H9 (cell line): ENCODE data around the gene AFMID. TPM values are rescaled to one million over a fixed set of nuclear protein-coding genes. Genes with fewer than 3 reads are reported as not detected.
A peak's percentile ranks its signal among the peaks of the same experiment; 100 is the strongest.

Experiments
- DNase-seq: peaks from one replicate; pipeline ENCODE4 v3.0.0-alpha.2; 2017
- H2AFZ ChIP-seq: one replicate; pipeline ENCODE4 v1.6.1; 2013; ENCODE audit warnings: mild to moderate bottlenecking, low read length, control low read depth, moderate library complexity
- H2AK5ac ChIP-seq: 2 replicates; pipeline ENCODE4 v1.6.1; 2013; ENCODE audit warnings: low read length, control low read depth, mixed read lengths; ENCODE audit not compliant: insufficient read length
- H2BK120ac ChIP-seq: one replicate; pipeline ENCODE4 v1.6.1; 2013; ENCODE audit warnings: low read depth, mild to moderate bottlenecking, low read length, control low read depth, inconsistent platforms; ENCODE audit not compliant: poor library complexity, severe bottlenecking
- H2BK12ac ChIP-seq: 2 replicates; pipeline ENCODE4 v1.6.1; 2013; ENCODE audit warnings: low read length, control low read depth, mixed read lengths, low read depth; ENCODE audit not compliant: insufficient read length
- H2BK15ac ChIP-seq: 2 replicates; pipeline ENCODE4 v1.6.1; 2013; ENCODE audit warnings: low read depth, low read length, control low read depth
- H2BK20ac ChIP-seq: one replicate; pipeline ENCODE4 v1.6.1; 2013; ENCODE audit warnings: low read depth, mild to moderate bottlenecking, low read length, control low read depth, inconsistent platforms; ENCODE audit not compliant: poor library complexity, severe bottlenecking
- H2BK5ac ChIP-seq: 2 replicates; pipeline ENCODE4 v1.6.1; 2013; ENCODE audit warnings: low read length, control low read depth, mixed read lengths; ENCODE audit not compliant: insufficient read length
- H3K14ac ChIP-seq: 2 replicates; pipeline ENCODE4 v1.6.1; 2013; ENCODE audit warnings: low read length, control low read depth; ENCODE audit not compliant: insufficient read depth
- H3K18ac ChIP-seq: 2 replicates; pipeline ENCODE4 v1.6.1; 2013; ENCODE audit warnings: low read depth, mild to moderate bottlenecking, mixed read lengths, low read length, control low read depth; ENCODE audit not compliant: insufficient read length
- H3K23ac ChIP-seq: 2 replicates; pipeline ENCODE4 v1.6.1; 2013; ENCODE audit warnings: low read length, control low read depth, mixed read lengths, low read depth; ENCODE audit not compliant: insufficient read length
- H3K23me2 ChIP-seq: 2 replicates; pipeline ENCODE4 v1.6.1; 2013; ENCODE audit warnings: low read depth, mild to moderate bottlenecking, mixed read lengths, low read length, control low read depth; ENCODE audit not compliant: insufficient read length, poor library complexity, severe bottlenecking
- H3K27ac ChIP-seq: 2 replicates; pipeline ENCODE4 v1.5.1; 2013; ENCODE audit warnings: low read length, control low read depth, mixed read lengths, low read depth; ENCODE audit not compliant: insufficient read length
- H3K27me3 ChIP-seq: 2 replicates; pipeline ENCODE4 v1.6.1; 2013; ENCODE audit warnings: low read length, control low read depth, inconsistent platforms; ENCODE audit not compliant: insufficient read depth
- H3K4ac ChIP-seq: 2 replicates; pipeline ENCODE4 v1.6.1; 2013; ENCODE audit warnings: low read depth, mild to moderate bottlenecking, control low read depth, inconsistent platforms, low read length, moderate library complexity
- H3K4me1 ChIP-seq: 2 replicates; pipeline ENCODE4 v1.6.1; 2013; ENCODE audit warnings: low read length, control low read depth, inconsistent platforms; ENCODE audit not compliant: insufficient read depth
- H3K4me2 ChIP-seq: 2 replicates; pipeline ENCODE4 v1.6.1; 2013; ENCODE audit warnings: low read length, control low read depth, mixed read lengths; ENCODE audit not compliant: insufficient read length, insufficient read depth
- H3K56ac ChIP-seq: 2 replicates; pipeline ENCODE4 v1.6.1; 2013; ENCODE audit warnings: low read depth, mild to moderate bottlenecking, mixed read lengths, low read length, control low read depth; ENCODE audit not compliant: insufficient read length
- H3K79me1 ChIP-seq: 2 replicates; pipeline ENCODE4 v1.6.1; 2013; ENCODE audit warnings: low read depth, mild to moderate bottlenecking, moderate library complexity, low read length, control low read depth, inconsistent platforms; ENCODE audit not compliant: insufficient read depth, poor library complexity, severe bottlenecking
- H3K79me2 ChIP-seq: 2 replicates; pipeline ENCODE4 v1.6.1; 2013; ENCODE audit warnings: low read length, control low read depth, inconsistent platforms; ENCODE audit not compliant: insufficient read depth
- H3K9ac ChIP-seq: 2 replicates; pipeline ENCODE4 v1.6.1; 2013; ENCODE audit warnings: low read length, control low read depth, mixed read lengths; ENCODE audit not compliant: insufficient read length; ENCODE audit errors: extremely low read depth
- H3K9me3 ChIP-seq: one replicate; pipeline ENCODE4 v1.6.1; 2013; ENCODE audit warnings: low read depth, low read length, inconsistent platforms; ENCODE audit not compliant: control insufficient read depth
- H3T11ph ChIP-seq: one replicate; pipeline ENCODE4 v1.6.1; 2013; ENCODE audit warnings: mild to moderate bottlenecking, low read length, control low read depth, inconsistent platforms
- H4K20me1 ChIP-seq: one replicate; pipeline ENCODE4 v1.6.1; 2013; ENCODE audit not compliant: control insufficient read depth, insufficient read length, insufficient read depth
- H4K5ac ChIP-seq: 2 replicates; pipeline ENCODE4 v1.6.1; 2013; ENCODE audit warnings: low read depth, mild to moderate bottlenecking, mixed read lengths, low read length, control low read depth; ENCODE audit not compliant: insufficient read length
- H4K8ac ChIP-seq: replicated peaks from 2 replicates; pipeline ENCODE4 v1.6.1; 2013; ENCODE audit warnings: low read length, control low read depth, mixed read lengths, low read depth; ENCODE audit not compliant: insufficient read length
- H4K91ac ChIP-seq: 2 replicates; pipeline ENCODE4 v1.6.1; 2013; ENCODE audit warnings: low read depth, mild to moderate bottlenecking, moderate library complexity, mixed read lengths, low read length, control low read depth; ENCODE audit not compliant: insufficient read length
- H3K27ac Mint-ChIP-seq, 3 experiments: 2 replicates in 2 of 3; 3 replicates in 1 of 3; pipeline ENCODE4 v1.8.0; 2020 to 2021; ENCODE audit warnings: mixed read lengths in 3 of 3, mild to moderate bottlenecking in 1 of 3, moderate library complexity in 1 of 3
- H3K27me3 Mint-ChIP-seq: 2 replicates; pipeline ENCODE4 v1.8.0; 2021; ENCODE audit warnings: low read depth, mild to moderate bottlenecking, moderate library complexity, mixed read lengths
- H3K36me3 Mint-ChIP-seq, 3 experiments: 2 replicates in 2 of 3; 3 replicates in 1 of 3; pipeline ENCODE4 v1.8.0; 2020 to 2021; ENCODE audit warnings: low read depth in 3 of 3, mixed read lengths in 3 of 3; ENCODE audit not compliant: insufficient read depth in 1 of 3
- H3K4me1 Mint-ChIP-seq, 2 experiments: 2 replicates each; pipeline ENCODE4 v1.8.0; 2020; ENCODE audit warnings: mixed read lengths in 2 of 2
- H3K4me3 Mint-ChIP-seq, 2 experiments: 2 replicates in 1 of 2; 3 replicates in 1 of 2; pipeline ENCODE4 v1.8.0; 2020 to 2021; ENCODE audit warnings: mild to moderate bottlenecking in 2 of 2, mixed read lengths in 2 of 2, moderate library complexity in 1 of 2
- H3K9me3 Mint-ChIP-seq, 2 experiments: 2 replicates in 1 of 2; 3 replicates in 1 of 2; pipeline ENCODE4 v1.8.0; 2020; ENCODE audit warnings: mild to moderate bottlenecking in 2 of 2, mixed read lengths in 2 of 2, moderate library complexity in 1 of 2
- WGBS: extraction: QIAGEN DNeasy Blood & Tissue Kit; methylation state at CpG from one replicate; pipeline ENCODE4 v1.1.7; 2013; ENCODE audit warnings: missing lambda C conversion rate, low lambda C conversion rate, mixed read lengths; ENCODE audit not compliant: insufficient read length; ENCODE audit errors: extremely low coverage; 5-methylcytosine and 5-hydroxymethylcytosine counted together
- total RNA-seq: library from RNA; stranded (reverse); gene quantifications from 2 replicates; pipeline ENCODE4 v1.2.1, GENCODE V29; 2021
- TF ChIP-seq, protein P1 (sequence below): fragments of 200-600 bp; sonication (generic); conservative IDR thresholded peaks from 3 replicates; pipeline ENCODE4 v1.8.0; 2021; ENCODE audit warnings: antibody characterized with exemption, mild to moderate bottlenecking

Gene AFMID
- total RNA-seq, 1 experiment from 2014 or later = 64.1 TPM

- Histone ChIP-seq H3K14ac (no peak overlapping the region), H4K8ac (no peak overlapping the region), H2BK12ac (no peak overlapping the region), H3K56ac (no peak overlapping the region), H3K79me1 (peaks cover 2% of the 10 kb centered on the region), H3T11ph (no peak overlapping the region), H2AK5ac (no peak overlapping the region), H4K91ac (no peak overlapping the region), H3K4me2 (peak overlapping the region; percentile 1), H4K5ac (no peak overlapping the region), H4K20me1 (no peaks in the 10 kb centered on the region), H3K18ac (no peak overlapping the region), H2AFZ (no peak overlapping the region), H2BK5ac (no peak overlapping the region), H3K4me1 (no peaks in the 10 kb centered on the region), H3K27ac (no peak overlapping the region), H3K27me3 (no peaks in the 10 kb centered on the region), H2BK20ac (no peak overlapping the region), H3K23me2 (peaks cover 6% of the 10 kb centered on the region), H3K9ac (no peak overlapping the region), H3K23ac (no peak overlapping the region), H3K79me2 (peaks cover 9% of the 10 kb centered on the region; the same call in 1 of the 2 replicates), H2BK15ac (no peak overlapping the region), H2BK120ac (no peak overlapping the region), H3K9me3 (no peaks in the 10 kb centered on the region), H3K4ac (no peak overlapping the region)
- TF ChIP-seq, protein P1, sequence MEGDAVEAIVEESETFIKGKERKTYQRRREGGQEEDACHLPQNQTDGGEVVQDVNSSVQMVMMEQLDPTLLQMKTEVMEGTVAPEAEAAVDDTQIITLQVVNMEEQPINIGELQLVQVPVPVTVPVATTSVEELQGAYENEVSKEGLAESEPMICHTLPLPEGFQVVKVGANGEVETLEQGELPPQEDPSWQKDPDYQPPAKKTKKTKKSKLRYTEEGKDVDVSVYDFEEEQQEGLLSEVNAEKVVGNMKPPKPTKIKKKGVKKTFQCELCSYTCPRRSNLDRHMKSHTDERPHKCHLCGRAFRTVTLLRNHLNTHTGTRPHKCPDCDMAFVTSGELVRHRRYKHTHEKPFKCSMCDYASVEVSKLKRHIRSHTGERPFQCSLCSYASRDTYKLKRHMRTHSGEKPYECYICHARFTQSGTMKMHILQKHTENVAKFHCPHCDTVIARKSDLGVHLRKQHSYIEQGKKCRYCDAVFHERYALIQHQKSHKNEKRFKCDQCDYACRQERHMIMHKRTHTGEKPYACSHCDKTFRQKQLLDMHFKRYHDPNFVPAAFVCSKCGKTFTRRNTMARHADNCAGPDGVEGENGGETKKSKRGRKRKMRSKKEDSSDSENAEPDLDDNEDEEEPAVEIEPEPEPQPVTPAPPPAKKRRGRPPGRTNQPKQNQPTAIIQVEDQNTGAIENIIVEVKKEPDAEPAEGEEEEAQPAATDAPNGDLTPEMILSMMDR = no peak
- H3K9me3 Mint-ChIP-seq = no peaks in the 10 kb centered on the region
- WGBS = no CpG with 5 or more reads among the region's 9 CpGs
- H3K36me3 Mint-ChIP-seq = peaks cover 42 to 57% (median 57%) of the 10 kb centered on the region in 3 experiments; a peak in 6 of 7 replicates
- H3K4me3 Mint-ChIP-seq = peak overlapping the region; percentile 84 to 85
- H3K27ac Mint-ChIP-seq = peak overlapping the region in 2 of 3 experiments; percentile 5 to 35; a peak in 2 of 7 replicates
- H3K4me1 Mint-ChIP-seq = peaks cover 24 to 31% of the 10 kb centered on the region in 2 experiments
- DNase-seq = no peak
- no peaks in the 10 kb centered on the region for H3K27me3 Mint-ChIP-seq
These were observed 2.3 kb upstream of the AFMID start for GRCh38 chr17:78184868-78185267.
